ENCODE results near the gene IQSEC1.
A peak's percentile ranks its signal among the peaks of the same experiment; 100 is the strongest.

Gene IQSEC1

GRCh38 chr3:12898965-12899755, 174.1 kb downstream of the IQSEC1 start:
- Histone ChIP-seq H3K4me1 (ENCODE audit: control insufficient read depth, insufficient read depth, low read length, poor library complexity, severe bottlenecking) (peaks cover 12% of the 10 kb centered on the region), H3K9me3 (ENCODE audit: control insufficient read depth, low read length) (no peaks in the 10 kb centered on the region), H3K4me3 (ENCODE audit: extremely low read depth, insufficient read depth, low read length, poor library complexity, severe bottlenecking) (no peak overlapping the region), H3K36me3 (ENCODE audit: control insufficient read depth, insufficient read depth, low read length) (peaks cover 42% of the 10 kb centered on the region), H3K27ac (ENCODE audit: low read depth, low read length, severe bottlenecking) (peak overlapping the region; percentile 29)
- WGBS, 2 experiments (ENCODE audit: insufficient coverage in 2 of 2) = 93 to 94% methylated on average over 31 to 40 of the region's 40 CpGs

DNA sequence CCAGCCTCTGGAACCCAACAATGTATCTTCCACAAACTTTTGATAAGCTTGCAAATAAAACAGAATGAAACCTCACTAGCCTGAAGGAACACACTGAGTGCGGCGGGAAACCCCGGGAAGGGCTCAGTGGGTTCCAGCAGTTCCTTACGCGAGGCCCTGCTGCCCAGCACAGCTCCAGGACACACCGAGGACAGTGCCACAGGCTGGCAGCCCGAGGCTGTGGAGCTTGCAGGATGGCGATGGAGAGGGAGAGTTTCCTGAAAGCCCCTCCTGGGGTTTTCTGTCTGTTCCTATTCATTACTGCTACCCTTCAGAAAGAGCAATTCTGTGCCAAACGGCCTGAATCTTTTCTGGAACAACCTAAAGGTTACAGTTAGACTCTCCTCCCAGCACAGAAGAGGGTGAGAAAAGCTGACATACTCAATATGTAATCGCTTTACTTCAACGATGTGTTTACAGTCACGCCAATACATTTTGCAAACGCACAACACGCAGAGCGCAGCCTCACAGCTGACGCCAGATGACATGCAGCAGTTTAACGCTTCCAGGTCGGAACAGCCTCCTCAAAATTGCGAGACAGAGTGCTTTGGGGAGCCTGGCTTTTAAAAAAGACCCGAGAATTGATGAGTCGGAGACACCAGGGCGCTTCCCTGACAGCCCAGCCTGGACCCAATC, 174.8 kb downstream of the IQSEC1 start:
- H3K27ac ChIP-seq (ENCODE audit: low read depth, low read length, severe bottlenecking) = peak overlapping the region; percentile 29
- H3K36me3 ChIP-seq (ENCODE audit: control insufficient read depth, insufficient read depth, low read length) = peaks cover 40% of the 10 kb centered on the region
- H3K9me3 ChIP-seq (ENCODE audit: control insufficient read depth, low read length) = no peaks in the 10 kb centered on the region
- peaks cover 12% of the 10 kb centered on the region for H3K4me1 ChIP-seq (ENCODE audit: control insufficient read depth, insufficient read depth, low read length, poor library complexity, severe bottlenecking)
- WGBS, 2 experiments (ENCODE audit: insufficient coverage in 2 of 2) = 93 to 95% methylated on average over 20 to 22 of the region's 22 CpGs
- H3K4me3 ChIP-seq (ENCODE audit: extremely low read depth, insufficient read depth, low read length, poor library complexity, severe bottlenecking) = no peak overlapping the region

DNA sequence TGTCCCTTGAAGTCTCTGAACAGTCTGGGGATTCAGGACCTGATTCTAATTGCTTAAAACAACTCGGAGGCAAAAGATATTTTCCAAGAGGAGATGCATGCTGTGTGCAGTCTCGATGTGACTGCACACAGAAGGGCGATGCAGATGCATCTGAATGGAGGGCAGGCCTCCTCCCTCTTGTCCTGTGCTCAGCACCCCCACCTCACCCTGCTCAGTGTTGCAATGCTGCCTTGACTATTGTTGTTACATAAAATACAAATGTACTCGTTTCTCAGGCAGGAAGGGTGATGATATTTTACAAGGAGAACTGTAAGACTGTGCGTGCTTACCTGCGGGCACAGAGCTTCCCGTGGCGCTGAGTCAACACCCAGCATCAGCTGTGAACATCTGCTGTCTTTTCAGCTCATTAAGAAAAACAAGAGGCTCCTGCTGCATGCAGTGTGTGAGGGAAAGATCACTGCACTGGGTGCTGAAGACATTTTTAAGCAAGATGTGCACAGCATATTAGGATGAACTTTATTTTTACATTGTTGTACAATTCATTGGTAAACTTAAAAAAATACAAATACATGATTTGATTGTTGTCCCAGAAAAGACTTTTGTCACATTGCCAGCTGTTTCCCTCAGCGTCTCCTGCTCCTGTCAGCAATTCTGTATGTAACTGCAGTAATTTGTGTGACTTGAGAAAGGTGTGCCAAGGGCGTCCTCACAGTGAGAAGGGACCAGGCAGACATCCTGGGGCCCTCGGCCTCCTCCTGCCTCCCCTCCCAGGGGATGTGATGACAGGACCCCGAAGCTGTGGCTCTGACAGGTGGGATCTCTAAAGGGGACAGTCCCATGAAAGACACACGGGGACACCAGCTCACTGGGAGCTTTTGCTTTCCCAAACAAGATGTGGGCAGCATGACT, 175.6 kb downstream of the IQSEC1 start:
- WGBS, 2 experiments (ENCODE audit: insufficient coverage in 2 of 2) = 84 to 85% methylated on average over 9 to 12 of the region's 13 CpGs
- Histone ChIP-seq H3K4me1 (ENCODE audit: control insufficient read depth, insufficient read depth, low read length, poor library complexity, severe bottlenecking) (peaks cover 12% of the 10 kb centered on the region), H3K9me3 (ENCODE audit: control insufficient read depth, low read length) (no peaks in the 10 kb centered on the region), H3K36me3 (ENCODE audit: control insufficient read depth, insufficient read depth, low read length) (peaks cover 36% of the 10 kb centered on the region), H3K4me3 (ENCODE audit: extremely low read depth, insufficient read depth, low read length, poor library complexity, severe bottlenecking) (no peak overlapping the region), H3K27ac (ENCODE audit: low read depth, low read length, severe bottlenecking) (no peak overlapping the region)

- no peak overlapping the region for H3K27ac ChIP-seq (ENCODE audit: low read depth, low read length, severe bottlenecking)
- peaks cover 26% of the 10 kb centered on the region for H3K36me3 ChIP-seq (ENCODE audit: control insufficient read depth, insufficient read depth, low read length)
- H3K4me3 ChIP-seq (ENCODE audit: extremely low read depth, insufficient read depth, low read length, poor library complexity, severe bottlenecking) = no peak overlapping the region
- H3K9me3 ChIP-seq (ENCODE audit: control insufficient read depth, low read length) = no peaks in the 10 kb centered on the region
- H3K4me1 ChIP-seq (ENCODE audit: control insufficient read depth, insufficient read depth, low read length, poor library complexity, severe bottlenecking) = peaks cover 12% of the 10 kb centered on the region
- 82 to 90% methylated on average over 9 to 11 of the region's 14 CpGs for WGBS, 2 experiments (ENCODE audit: insufficient coverage in 2 of 2)
These were observed 176.9 kb downstream of the IQSEC1 start for GRCh38 chr3:12896063-12896985.

DNA sequence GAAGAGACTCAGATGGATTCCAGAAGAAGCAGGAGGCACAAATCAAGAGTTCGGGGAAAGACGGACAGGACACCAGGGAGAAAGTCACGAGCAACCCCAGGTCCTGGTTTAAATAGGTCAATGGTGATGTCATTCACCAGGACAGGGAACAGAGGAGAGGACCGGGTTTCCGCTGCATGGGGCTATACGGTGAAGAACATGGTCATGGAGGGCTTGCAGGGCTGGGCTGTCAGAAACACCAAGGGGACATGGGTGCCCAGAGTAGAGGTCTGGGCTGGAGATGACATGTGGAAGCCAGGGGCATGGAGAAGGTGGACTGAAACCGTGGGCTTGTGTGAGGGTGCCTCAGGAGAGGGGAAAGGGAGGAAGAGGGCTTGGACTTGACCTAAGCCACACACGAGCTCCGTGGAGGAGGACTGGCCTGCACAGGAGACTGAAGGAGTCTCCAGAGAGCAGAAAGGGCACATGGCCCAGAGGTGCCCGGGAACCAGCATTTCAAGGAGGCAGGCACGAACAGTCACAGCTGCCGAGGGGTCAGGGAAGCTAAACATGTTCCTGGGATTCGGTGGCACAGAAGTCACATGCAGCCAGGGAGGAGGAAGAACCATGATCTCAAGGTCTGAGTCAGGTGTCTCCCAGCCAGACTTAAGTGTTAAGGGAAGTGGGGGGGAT, 177.7 kb downstream of the IQSEC1 start:
- H3K36me3 ChIP-seq (ENCODE audit: control insufficient read depth, insufficient read depth, low read length) = peaks cover 18% of the 10 kb centered on the region
- H3K9me3 ChIP-seq (ENCODE audit: control insufficient read depth, low read length) = no peaks in the 10 kb centered on the region
- WGBS, 2 experiments (ENCODE audit: insufficient coverage in 2 of 2) = 86 to 89% methylated on average over 10 to 13 of the region's 13 CpGs
- H3K4me3 ChIP-seq (ENCODE audit: extremely low read depth, insufficient read depth, low read length, poor library complexity, severe bottlenecking) = no peak overlapping the region
- H3K4me1 ChIP-seq (ENCODE audit: control insufficient read depth, insufficient read depth, low read length, poor library complexity, severe bottlenecking) = peaks cover 15% of the 10 kb centered on the region
- H3K27ac ChIP-seq (ENCODE audit: low read depth, low read length, severe bottlenecking) = no peak overlapping the region

DNA sequence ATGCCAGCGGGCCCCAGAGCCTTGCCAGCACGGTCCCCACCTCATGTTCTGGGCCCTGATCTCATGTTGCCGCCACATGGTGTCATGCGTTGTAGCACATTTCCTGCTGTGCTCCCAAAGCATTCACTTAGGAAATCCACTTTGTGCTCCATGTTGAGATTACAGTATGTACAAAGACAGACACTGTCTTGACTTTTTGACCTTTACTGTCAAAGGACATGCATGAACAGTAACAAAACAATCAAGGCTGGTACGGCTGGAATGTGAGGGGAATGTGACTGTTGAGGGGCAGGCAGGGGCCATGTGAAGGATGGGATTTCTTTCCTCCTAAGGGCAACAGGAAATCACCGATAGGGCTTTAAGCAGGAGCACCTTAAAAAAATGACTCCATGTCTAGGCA, 178.6 kb downstream of the IQSEC1 start:
- Histone ChIP-seq H3K4me3 (ENCODE audit: extremely low read depth, insufficient read depth, low read length, poor library complexity, severe bottlenecking) (no peak overlapping the region), H3K4me1 (ENCODE audit: control insufficient read depth, insufficient read depth, low read length, poor library complexity, severe bottlenecking) (peaks cover 15% of the 10 kb centered on the region), H3K27ac (ENCODE audit: low read depth, low read length, severe bottlenecking) (peak overlapping the region; percentile 45), H3K36me3 (ENCODE audit: control insufficient read depth, insufficient read depth, low read length) (peaks cover 13% of the 10 kb centered on the region), H3K9me3 (ENCODE audit: control insufficient read depth, low read length) (no peaks in the 10 kb centered on the region)
- 81 to 86% methylated on average over 6 of the region's 6 CpGs for WGBS, 2 experiments (ENCODE audit: insufficient coverage in 2 of 2)

DNA sequence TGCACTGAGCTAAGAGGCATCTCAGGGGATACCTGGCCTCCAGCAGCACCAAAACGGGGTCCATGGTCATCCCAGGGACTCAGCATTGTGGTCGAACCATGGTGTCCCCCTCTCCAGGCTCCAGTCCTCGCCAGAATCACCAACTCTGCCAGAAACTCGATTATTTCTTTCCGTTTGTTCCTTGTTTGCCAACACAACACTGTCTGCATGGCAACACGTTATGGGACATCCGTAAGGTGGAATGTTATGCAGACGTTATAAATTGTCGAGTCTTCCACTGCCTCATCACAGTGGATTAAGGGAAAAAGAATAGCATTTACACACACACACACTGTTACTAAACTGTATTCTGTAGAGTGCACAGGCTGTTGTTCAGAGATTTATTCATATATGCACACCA, 179.4 kb downstream of the IQSEC1 start:
- WGBS, 2 experiments (ENCODE audit: insufficient coverage in 2 of 2) = 85 to 92% methylated on average over 6 of the region's 9 CpGs
- Histone ChIP-seq H3K9me3 (ENCODE audit: control insufficient read depth, low read length) (no peaks in the 10 kb centered on the region), H3K36me3 (ENCODE audit: control insufficient read depth, insufficient read depth, low read length) (peaks cover 11% of the 10 kb centered on the region), H3K4me3 (ENCODE audit: extremely low read depth, insufficient read depth, low read length, poor library complexity, severe bottlenecking) (no peak overlapping the region), H3K27ac (ENCODE audit: low read depth, low read length, severe bottlenecking) (no peak overlapping the region), H3K4me1 (ENCODE audit: control insufficient read depth, insufficient read depth, low read length, poor library complexity, severe bottlenecking) (peaks cover 15% of the 10 kb centered on the region)

DNA sequence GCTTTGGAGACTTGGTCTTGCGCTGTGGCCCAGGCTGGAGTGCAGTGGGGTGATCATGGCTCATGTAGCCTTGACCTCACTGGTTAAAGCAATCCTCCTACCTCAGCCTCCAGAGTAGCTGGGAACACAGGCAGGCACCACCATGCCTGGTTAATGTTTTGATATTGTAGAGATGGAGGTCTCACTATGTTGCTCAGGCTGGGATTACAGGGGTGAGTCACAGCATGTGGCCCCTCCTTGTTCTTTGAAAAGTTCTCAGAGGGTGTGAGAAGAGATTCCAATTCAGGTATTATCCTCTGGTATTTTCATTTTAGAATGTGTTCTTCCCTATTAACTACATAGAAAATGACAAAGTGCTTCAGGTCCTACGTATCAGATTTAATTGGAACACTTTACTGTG, 180.0 kb downstream of the IQSEC1 start:
- H3K36me3 ChIP-seq (ENCODE audit: control insufficient read depth, insufficient read depth, low read length) = peaks cover 10% of the 10 kb centered on the region
- WGBS, 2 experiments (ENCODE audit: insufficient coverage in 2 of 2) = 80% methylated on average over 1 of the region's 2 CpGs; no CpG with 5 or more reads in 1 of the 2 experiments
- no peak overlapping the region for H3K27ac ChIP-seq (ENCODE audit: low read depth, low read length, severe bottlenecking)
- H3K4me1 ChIP-seq (ENCODE audit: control insufficient read depth, insufficient read depth, low read length, poor library complexity, severe bottlenecking) = peaks cover 15% of the 10 kb centered on the region
- H3K4me3 ChIP-seq (ENCODE audit: extremely low read depth, insufficient read depth, low read length, poor library complexity, severe bottlenecking) = no peak overlapping the region
- H3K9me3 ChIP-seq (ENCODE audit: control insufficient read depth, low read length) = no peaks in the 10 kb centered on the region

- no peak overlapping the region for H3K27ac ChIP-seq (ENCODE audit: low read depth, low read length, severe bottlenecking)
- H3K4me1 ChIP-seq (ENCODE audit: control insufficient read depth, insufficient read depth, low read length, poor library complexity, severe bottlenecking) = peaks cover 15% of the 10 kb centered on the region
- H3K36me3 ChIP-seq (ENCODE audit: control insufficient read depth, insufficient read depth, low read length) = peaks cover 6% of the 10 kb centered on the region
- H3K4me3 ChIP-seq (ENCODE audit: extremely low read depth, insufficient read depth, low read length, poor library complexity, severe bottlenecking) = no peak overlapping the region
- WGBS, 2 experiments (ENCODE audit: insufficient coverage in 2 of 2) = 50 to 100% methylated on average over 1 to 2 of the region's 3 CpGs
- no peaks in the 10 kb centered on the region for H3K9me3 ChIP-seq (ENCODE audit: control insufficient read depth, low read length)
These were observed 180.4 kb downstream of the IQSEC1 start for GRCh38 chr3:12892840-12893189.
